Measurements from ENCODE around the gene UGT1A10.

Gene UGT1A10

DNA sequence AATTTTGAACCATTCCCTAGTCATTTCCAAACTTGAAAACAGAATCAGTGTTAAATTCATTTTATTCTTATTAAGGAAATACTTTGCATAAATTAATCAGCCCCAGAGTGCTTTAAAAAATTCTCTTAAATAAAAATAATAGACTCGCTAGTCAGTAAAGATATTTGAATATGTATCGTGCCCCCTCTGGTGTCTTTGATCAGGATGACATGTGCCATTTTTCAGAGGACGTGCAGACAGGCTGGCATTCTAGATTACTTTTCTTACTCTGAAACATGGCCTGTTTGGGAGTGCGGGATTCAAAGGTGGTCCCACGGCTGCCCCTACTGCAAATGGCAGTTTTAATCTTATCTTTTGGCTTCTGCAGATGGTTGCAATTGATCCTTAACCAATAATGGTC lies 136.3 kb downstream of the UGT1A10 start:
- TF ChIP-seq CTCF (IDR thresholded peaks at IDR 0.05) = no peak
- Mint-ChIP-seq H3K27ac (no peak overlapping the region), H3K36me3 (ENCODE audit: low read depth) (no peaks in the 10 kb centered on the region), H3K27me3 (ENCODE audit: low read depth, poor library complexity) (peaks cover 11% of the 10 kb centered on the region), H3K4me3 (no peak overlapping the region), H3K9me3 (peaks cover 16% of the 10 kb centered on the region), H3K4me1 (no peaks in the 10 kb centered on the region)
- DNase-seq = no peak

DNA sequence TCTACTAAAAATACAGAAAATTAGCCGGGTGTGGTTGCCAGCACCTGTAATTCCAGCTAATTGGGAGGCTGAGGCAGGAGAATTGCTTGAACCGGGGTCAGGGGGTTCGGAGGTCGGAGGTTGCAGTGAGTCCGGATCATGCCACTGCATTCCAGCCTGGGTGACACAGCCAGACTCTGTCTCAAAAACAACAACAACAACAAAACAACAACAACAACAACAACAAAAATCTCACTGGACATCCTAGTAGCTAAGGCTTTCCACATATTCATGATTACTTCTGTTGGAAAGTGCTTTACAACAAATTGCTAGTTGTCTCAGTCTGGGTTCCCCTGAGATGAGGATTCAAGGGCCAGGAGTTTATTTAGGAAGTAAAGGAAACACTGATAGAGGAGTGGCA lies 137.6 kb downstream of the UGT1A10 start:
- Mint-ChIP-seq H3K9me3 (peaks cover 20% of the 10 kb centered on the region), H3K36me3 (ENCODE audit: low read depth) (no peaks in the 10 kb centered on the region), H3K27me3 (ENCODE audit: low read depth, poor library complexity) (peaks cover 8% of the 10 kb centered on the region), H3K27ac (no peak overlapping the region), H3K4me3 (no peak overlapping the region), H3K4me1 (no peaks in the 10 kb centered on the region)
- no peak for DNase-seq
- no peak for TF ChIP-seq CTCF (IDR thresholded peaks at IDR 0.05)

DNA sequence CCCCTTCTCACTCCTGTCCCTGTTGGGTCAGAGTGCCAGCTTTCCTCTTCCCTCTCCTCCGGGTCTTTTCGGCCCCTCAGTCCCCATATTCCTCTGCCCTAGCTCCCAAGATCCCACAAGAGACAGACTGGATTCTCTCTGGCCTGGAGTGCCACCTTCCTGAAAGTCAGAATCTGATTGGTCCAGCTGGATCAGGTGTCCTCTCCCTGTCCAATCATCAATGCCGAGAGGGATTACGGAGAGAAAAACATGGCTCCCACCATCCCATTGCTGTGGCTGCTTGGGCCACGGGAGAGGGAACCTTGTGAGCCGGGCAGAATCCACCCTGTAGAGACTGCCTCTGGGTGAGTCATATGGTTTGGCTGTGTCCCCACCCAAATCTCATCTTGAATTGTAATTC lies 139.2 kb downstream of the UGT1A10 start:
- TF ChIP-seq CTCF (IDR thresholded peaks at IDR 0.05) = no peak
- DNase-seq = no peak
- peaks cover 3% of the 10 kb centered on the region for H3K27me3 Mint-ChIP-seq (ENCODE audit: low read depth, poor library complexity)
- no peaks in the 10 kb centered on the region for H3K4me1 Mint-ChIP-seq
- H3K27ac Mint-ChIP-seq = no peak overlapping the region
- H3K36me3 Mint-ChIP-seq (ENCODE audit: low read depth) = no peaks in the 10 kb centered on the region
- peaks cover 25% of the 10 kb centered on the region for H3K9me3 Mint-ChIP-seq
- H3K4me3 Mint-ChIP-seq = no peak overlapping the region

DNA sequence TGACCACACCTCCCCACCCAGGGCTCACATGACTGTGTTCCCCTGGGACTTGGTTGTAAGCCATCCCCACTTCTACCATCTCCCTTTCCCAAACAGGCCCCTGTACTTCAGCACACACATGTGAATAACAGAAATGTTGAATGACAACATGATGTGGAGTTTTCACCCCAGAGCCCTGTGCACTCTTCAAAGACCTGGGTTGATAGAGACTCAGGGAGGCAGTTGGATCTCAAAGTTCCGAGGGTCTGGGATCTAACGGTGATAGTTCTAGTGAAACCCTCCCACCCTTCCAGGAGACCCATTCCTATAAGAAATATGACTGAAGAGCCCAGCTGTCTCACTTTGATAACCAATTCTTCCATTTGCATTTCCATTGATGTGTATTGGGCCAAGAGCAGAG lies 141.8 kb downstream of the UGT1A10 start, which contains the start of gene MROH2A:
Gene MROH2A (plus strand): TSS at position 301 of the 400 bp plus-strand sequence. CDS start 1,029 bp downstream, outside the sequence.
- no peak for TF ChIP-seq CTCF (IDR thresholded peaks at IDR 0.05)

GRCh38 chr2:233779722-233780121 lies 143.5 kb downstream of the UGT1A10 start:
- no peaks in the 10 kb centered on the region for H3K36me3 Mint-ChIP-seq (ENCODE audit: low read depth)
- no peak overlapping the region for H3K4me3 Mint-ChIP-seq
- peaks cover 38% of the 10 kb centered on the region for H3K9me3 Mint-ChIP-seq
- H3K4me1 Mint-ChIP-seq = no peaks in the 10 kb centered on the region
- peaks cover 4% of the 10 kb centered on the region for H3K27me3 Mint-ChIP-seq (ENCODE audit: low read depth, poor library complexity)
- H3K27ac Mint-ChIP-seq = no peak overlapping the region
- no peak for DNase-seq
- TF ChIP-seq CTCF (IDR thresholded peaks at IDR 0.05) = no peak

More for the DNA sequence above, 141.8 kb downstream of the UGT1A10 start, which contains the start of gene MROH2A:
- Mint-ChIP-seq H3K27me3 (ENCODE audit: low read depth, poor library complexity) (peaks cover 4% of the 10 kb centered on the region), H3K4me1 (no peaks in the 10 kb centered on the region), H3K36me3 (ENCODE audit: low read depth) (no peaks in the 10 kb centered on the region), H3K9me3 (peaks cover 36% of the 10 kb centered on the region), H3K27ac (no peak within 1 kb of the TSS), H3K4me3 (no peak within 1 kb of the TSS)
- DNase-seq = no peak

DNA sequence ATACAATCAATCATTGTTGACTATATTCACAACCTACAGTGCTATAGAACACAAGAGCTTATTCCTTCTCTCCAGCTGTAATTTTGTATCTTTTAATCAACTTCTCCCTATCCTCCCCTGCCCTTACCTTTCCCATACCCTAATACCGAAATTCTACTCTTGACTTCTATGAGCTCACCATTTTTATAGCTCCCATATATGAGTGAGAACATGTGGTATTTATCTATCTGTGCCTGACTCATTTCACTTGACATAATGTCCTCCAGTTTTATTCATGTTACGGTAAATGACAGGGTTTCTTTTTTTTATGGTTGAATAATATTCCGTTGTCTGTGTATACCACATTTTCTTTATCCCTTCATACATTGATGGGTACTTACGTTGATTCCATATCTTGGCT lies 144.5 kb downstream of the UGT1A10 start:
- Mint-ChIP-seq H3K27ac (no peak overlapping the region), H3K27me3 (ENCODE audit: low read depth, poor library complexity) (peaks cover 4% of the 10 kb centered on the region), H3K4me1 (no peaks in the 10 kb centered on the region), H3K4me3 (no peak overlapping the region), H3K9me3 (peaks cover 31% of the 10 kb centered on the region), H3K36me3 (ENCODE audit: low read depth) (no peaks in the 10 kb centered on the region)
- TF ChIP-seq CTCF (IDR thresholded peaks at IDR 0.05) = no peak
- DNase-seq = no peak
